PFSK-1 (cell line): ENCODE results near the gene RTP3.

Experiments
- FOXP2 ChIP-seq: optimal IDR thresholded peaks from 2 replicates; pipeline ENCODE3; 2011; ENCODE audit warnings: borderline replicate concordance, control low read depth, inconsistent platforms; ENCODE audit not compliant: insufficient read depth; ENCODE audit errors: extremely low read length, extremely low read depth
- POLR2AphosphoS5 ChIP-seq: IDR thresholded peaks from 2 replicates; pipeline ENCODE4 v1.6.1; 2012; ENCODE audit warnings: low read depth, mild to moderate bottlenecking, control low read depth, low read length, moderate library complexity
- SIN3A ChIP-seq: IDR thresholded peaks from 2 replicates; pipeline ENCODE4 v1.6.1; 2012; ENCODE audit warnings: mild to moderate bottlenecking, low read length, moderate library complexity, borderline replicate concordance; ENCODE audit not compliant: insufficient read depth
- TAF1 ChIP-seq: IDR thresholded peaks from 2 replicates; pipeline ENCODE4 v1.6.1; 2012; ENCODE audit warnings: low read length, control low read depth, borderline replicate concordance; ENCODE audit not compliant: insufficient read depth
- TF ChIP-seq, protein P1 (sequence below), 2 experiments: IDR thresholded peaks; 2 replicates each; pipeline versions ENCODE4 v1.6.1 to v1.8.0; 2011 to 2012; ENCODE audit warnings: low read depth in 2 of 2, low read length in 2 of 2, control low read depth in 1 of 2, inconsistent platforms in 1 of 2, mild to moderate bottlenecking in 1 of 2, moderate library complexity in 1 of 2; ENCODE audit not compliant: insufficient read depth in 1 of 2

RTP3 gene

GRCh38 chr3:46503200-46503874, 5.6 kb downstream of the RTP3 start:
- TF ChIP-seq, protein P1, sequence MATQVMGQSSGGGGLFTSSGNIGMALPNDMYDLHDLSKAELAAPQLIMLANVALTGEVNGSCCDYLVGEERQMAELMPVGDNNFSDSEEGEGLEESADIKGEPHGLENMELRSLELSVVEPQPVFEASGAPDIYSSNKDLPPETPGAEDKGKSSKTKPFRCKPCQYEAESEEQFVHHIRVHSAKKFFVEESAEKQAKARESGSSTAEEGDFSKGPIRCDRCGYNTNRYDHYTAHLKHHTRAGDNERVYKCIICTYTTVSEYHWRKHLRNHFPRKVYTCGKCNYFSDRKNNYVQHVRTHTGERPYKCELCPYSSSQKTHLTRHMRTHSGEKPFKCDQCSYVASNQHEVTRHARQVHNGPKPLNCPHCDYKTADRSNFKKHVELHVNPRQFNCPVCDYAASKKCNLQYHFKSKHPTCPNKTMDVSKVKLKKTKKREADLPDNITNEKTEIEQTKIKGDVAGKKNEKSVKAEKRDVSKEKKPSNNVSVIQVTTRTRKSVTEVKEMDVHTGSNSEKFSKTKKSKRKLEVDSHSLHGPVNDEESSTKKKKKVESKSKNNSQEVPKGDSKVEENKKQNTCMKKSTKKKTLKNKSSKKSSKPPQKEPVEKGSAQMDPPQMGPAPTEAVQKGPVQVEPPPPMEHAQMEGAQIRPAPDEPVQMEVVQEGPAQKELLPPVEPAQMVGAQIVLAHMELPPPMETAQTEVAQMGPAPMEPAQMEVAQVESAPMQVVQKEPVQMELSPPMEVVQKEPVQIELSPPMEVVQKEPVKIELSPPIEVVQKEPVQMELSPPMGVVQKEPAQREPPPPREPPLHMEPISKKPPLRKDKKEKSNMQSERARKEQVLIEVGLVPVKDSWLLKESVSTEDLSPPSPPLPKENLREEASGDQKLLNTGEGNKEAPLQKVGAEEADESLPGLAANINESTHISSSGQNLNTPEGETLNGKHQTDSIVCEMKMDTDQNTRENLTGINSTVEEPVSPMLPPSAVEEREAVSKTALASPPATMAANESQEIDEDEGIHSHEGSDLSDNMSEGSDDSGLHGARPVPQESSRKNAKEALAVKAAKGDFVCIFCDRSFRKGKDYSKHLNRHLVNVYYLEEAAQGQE (IDR thresholded peaks at IDR 0.05; ENCODE audit: insufficient read depth in 1 of 2, low read depth in 2 of 2, low read length in 2 of 2) = no peak
- TF ChIP-seq POLR2AphosphoS5 = no peak
- TF ChIP-seq FOXP2 = no peak

DNA sequence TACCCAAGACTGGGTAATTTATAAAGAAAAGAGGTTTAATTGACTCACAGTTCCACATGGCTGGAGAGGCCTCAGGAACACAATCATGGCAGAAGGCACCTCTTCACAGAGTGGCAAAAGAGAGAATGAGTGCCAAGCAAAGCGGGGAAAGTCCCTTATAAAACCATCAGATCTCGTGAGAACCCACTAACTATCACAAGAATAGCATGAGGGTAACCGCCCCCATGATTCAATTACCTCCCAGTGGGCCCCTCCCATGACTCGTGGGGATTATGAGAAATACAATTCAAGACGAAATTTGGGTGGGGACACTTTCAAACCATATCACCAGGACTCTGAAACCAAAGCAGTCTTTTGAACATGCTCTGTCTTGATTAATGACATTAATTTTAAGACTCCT, 7.0 kb downstream of the RTP3 start:
- no peak for TF ChIP-seq POLR2AphosphoS5

DNA sequence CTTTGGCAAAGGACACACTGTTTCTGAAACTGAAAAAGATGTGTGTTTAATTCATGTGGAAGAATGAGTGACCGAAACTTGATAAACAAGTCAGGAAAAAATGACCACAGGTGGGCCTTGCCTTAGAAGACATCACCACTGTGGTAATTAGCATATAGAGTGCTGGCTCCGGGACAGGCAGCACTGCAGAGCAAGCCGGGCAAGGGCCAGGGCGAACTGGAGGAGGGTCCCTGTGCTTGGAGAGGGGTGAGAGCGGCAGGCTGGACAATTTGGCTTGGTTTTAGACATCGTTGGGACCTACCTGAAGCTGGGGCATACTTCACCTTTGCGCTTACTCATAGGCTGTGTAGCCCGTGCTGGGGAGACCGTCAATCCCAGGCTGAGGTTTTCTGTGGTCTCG, 8.2 kb downstream of the RTP3 start:
- TF ChIP-seq TAF1 (no peak), SIN3A (no peak), FOXP2 (no peak), POLR2AphosphoS5 (no peak)
- TF ChIP-seq, protein P1 (IDR thresholded peaks at IDR 0.05; ENCODE audit: insufficient read depth in 1 of 2, low read depth in 2 of 2, low read length in 2 of 2) = no peak

DNA sequence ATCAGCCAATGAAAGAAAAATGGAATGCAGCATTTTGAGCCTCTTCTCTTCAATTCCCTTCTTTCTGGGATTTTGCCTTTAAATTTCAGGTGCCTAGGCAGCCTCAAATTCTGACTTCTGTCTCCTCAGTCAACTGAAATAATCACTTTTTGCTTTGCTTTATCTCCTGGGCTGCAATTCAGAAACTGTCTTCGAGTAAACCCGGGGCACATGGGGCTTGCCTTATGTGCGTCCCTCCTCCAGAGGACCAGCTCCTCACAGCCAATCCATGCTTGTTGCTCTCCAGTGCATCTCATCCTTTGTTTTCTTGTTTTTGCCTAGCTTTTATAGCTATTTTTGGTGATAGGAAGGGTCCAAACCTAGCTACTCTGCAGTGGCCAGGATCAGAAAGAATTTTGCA, 8.8 kb downstream of the RTP3 start:
- TF ChIP-seq, protein P1 (IDR thresholded peaks at IDR 0.05; ENCODE audit: insufficient read depth in 1 of 2, low read depth in 2 of 2, low read length in 2 of 2) = no peak
- TF ChIP-seq POLR2AphosphoS5 (no peak), FOXP2 (no peak), TAF1 (no peak), SIN3A (no peak)

- TF ChIP-seq, protein P1 (IDR thresholded peaks at IDR 0.05; ENCODE audit: insufficient read depth in 1 of 2, low read depth in 2 of 2, low read length in 2 of 2) = no peak
- TF ChIP-seq SIN3A (no peak), POLR2AphosphoS5 (no peak), TAF1 (no peak), FOXP2 (no peak)
These were observed 11.2 kb downstream of the RTP3 start for GRCh38 chr3:46508850-46509591.
